Colon (tissue), 2 donors: ENCODE results near the gene KRTAP2-4.
"Not testable (repeated sequence)": the region's sequence is repeated elsewhere in the genome, so short reads cannot be mapped to it uniquely, and the experiment has no call there.

Experiments
- FAIRE-seq: peaks from 2 replicates; lab custom pipeline; 2012; peaks lifted over from hg19 to GRCh38; lab: Jason Lieb, UNC
- donor health status: control.
- donor health status: control.

Gene KRTAP2-4

DNA sequence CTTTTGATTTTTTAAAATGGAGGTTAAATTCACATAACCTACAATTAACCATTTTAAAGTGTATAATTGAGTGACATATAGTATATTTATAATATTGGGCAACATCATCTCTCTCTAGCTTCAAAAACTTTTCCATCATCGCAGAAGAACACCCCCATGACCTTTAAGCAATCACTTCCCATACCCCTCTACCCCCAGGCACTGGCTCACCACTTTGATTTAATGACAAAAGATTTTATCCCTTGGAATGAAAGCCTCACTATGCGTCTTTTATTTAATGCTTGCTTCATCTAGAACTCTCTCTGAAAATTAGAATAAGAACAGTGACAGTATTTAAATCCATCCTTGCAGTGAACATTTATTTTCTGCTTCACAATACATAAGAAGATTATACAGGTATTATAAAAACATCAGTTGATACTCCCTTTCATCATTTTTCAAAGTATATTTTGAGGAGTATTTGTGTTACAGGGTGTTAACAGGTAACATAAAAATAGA, 27.8 kb downstream of the KRTAP2-4 start:
- no peak for FAIRE-seq

DNA sequence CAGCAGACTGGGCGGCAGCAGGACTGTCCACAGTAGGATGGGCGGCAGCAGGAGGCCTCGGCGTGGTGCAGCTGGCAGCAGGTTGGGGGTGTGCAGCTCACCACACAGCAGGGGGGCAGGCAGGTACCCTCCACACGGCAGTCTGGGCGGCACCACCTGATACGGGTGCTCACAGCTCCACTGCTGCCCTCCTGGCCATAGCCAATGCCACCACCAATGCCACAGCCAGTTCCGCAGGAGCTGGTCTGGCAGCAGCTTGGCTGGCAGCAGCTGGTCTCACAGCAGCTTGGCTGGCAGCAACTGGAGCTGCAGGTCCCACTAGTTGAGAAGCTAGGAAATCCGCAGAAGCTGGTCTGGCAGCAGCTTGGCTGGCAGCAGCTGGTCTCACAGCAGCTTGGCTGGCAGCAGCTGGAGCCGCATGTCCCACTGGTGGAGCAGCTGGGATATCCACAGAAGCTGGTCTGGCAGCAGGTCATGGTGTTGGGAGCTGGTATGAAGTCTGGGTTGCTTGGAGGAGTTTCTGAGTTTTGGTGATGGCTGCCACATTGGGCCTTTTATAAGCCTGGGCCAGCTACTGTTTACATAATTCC, 31.2 kb downstream of the KRTAP2-4 start, which contains the start of gene KRTAP1-3:
Gene KRTAP1-3, minus strand, starts transcription at position 529 of the 590 bp plus-strand sequence. Its CDS starts 53 bp downstream, at position 476.
- not testable (repeated sequence) for FAIRE-seq

DNA sequence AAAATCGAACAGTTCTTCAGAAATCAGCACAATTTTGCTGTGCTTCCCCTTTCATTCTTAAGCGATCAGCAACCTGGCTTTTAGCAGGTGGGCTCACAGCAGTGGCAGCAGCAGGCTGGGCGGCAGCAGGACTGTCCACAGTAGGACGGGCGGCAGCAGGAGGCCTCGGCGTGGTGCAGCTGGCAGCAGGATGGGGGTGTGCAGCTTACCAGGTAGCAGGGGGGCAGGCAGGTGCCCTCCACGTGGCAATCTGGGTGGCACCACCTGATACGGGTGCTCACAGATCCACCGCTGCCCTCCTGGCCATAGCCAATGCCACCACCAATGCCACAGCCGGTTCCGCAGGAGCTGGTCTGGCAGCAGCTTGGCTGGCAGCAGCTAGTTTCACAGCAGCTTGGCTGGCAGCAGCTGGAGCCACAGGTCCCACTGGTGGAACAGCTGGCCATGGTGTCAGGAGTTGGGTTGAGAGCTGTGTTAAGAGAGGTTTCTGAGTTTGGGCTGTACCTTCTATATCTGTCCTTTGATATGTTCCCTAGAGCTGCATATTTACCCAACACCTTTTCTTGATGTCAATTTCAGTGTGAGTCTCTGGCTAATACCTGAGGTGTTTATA, 35.9 kb downstream of the KRTAP2-4 start, which contains the start of gene KRTAP1-4:
Gene KRTAP1-4, minus strand, starts transcription at position 563 of the 613 bp plus-strand sequence. Its CDS starts 117 bp downstream, at position 446.
- FAIRE-seq = no peak

DNA sequence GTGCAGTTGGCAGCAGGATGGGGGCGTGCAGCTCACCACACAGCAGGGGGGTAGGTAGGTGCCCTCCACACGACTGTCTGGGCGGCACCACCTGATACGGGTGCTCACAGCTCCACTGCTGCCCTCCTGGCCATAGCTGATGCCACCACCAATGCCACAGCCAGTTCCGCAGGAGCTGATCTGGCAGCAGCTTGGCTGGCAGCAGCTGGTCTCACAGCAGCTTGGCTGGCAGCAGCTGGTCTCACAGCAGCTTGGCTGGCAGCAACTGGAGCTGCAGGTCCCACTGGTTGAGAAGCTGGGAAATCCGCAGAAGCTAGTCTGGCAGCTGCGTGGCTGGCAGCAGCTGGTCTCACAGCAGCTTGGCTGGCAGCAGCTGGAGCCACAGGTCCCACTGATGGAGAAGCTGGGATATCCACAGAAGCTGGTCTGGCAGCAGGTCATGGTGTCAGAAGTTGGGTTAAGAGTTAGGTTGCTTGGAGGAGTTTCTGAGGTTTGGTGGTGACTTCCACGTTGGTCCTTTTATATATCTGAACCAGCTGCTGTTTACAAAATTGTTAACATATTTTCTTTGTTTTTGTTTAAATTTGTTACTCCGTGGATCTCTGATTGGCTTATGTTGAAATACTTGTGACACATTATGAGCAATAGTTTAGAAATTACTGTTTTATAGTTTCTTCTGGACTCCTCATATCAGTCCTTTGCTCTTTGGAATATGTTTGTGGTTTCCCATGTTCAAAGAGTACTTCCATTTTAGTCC, 38.8 kb downstream of the KRTAP2-4 start, which contains the start of gene KRTAP1-5:
Gene KRTAP1-5, minus strand, starts transcription at position 494 of the 757 bp plus-strand sequence. Its CDS starts 53 bp downstream, at position 441.
- no peak for FAIRE-seq

DNA sequence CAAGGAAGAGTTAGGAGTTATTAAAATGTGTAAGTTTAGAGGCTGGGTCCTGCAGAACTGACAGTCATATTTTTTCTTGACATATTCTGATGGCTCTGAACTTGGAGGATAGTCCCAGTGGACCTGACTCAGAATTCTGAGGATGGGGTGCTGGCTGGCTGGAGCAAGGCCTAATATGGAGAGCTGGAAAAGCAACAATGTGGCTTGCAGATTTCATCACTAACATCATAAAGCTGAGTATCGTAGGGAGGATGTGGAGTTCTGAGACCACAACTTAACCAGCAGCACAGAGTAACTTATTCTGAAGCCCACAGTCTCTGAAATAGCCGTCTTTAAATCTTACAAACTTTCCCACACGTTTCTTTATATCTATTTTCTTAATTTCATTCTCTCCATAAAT, 41.0 kb downstream of the KRTAP2-4 start:
- FAIRE-seq = no peak

DNA sequence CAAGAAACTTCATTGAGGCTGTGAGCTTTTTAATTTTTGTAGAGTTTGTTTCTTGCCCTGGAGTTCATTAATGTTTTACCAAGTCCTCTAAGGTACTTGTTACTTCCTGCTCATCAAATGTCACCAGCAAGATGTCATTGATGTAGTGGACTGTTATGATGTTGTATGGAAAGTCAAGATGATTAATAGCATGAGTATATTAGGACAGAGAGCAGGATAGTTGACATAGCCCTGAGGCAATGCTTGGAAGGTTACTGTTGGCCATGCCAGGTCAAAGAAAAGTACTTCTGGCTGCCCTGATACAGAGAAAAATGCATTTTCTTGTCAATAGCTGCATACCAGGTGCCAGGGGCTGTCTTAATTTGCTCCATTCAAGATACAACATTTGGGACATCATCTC, 45.3 kb downstream of the KRTAP2-4 start:
- no peak for FAIRE-seq

DNA sequence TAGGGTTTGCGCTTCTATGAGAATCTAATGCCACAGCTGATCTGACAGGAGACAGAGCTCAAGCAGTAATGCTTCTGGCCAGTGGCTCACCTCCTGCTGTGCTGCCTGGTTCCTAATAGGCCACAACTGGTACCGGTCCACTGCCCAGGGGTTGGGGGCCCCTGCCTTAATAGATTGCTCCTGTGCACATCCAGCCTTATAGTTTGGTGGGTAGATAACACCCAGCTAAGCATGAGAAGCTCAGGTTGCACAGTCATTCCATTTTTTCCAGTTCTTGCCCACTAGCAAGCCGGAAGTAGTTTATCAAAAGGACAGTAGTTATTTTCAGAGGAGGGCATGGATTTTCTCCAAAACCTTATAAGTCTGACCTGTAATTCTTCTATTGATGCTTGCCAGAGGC, 46.3 kb downstream of the KRTAP2-4 start:
- FAIRE-seq = no peak

DNA sequence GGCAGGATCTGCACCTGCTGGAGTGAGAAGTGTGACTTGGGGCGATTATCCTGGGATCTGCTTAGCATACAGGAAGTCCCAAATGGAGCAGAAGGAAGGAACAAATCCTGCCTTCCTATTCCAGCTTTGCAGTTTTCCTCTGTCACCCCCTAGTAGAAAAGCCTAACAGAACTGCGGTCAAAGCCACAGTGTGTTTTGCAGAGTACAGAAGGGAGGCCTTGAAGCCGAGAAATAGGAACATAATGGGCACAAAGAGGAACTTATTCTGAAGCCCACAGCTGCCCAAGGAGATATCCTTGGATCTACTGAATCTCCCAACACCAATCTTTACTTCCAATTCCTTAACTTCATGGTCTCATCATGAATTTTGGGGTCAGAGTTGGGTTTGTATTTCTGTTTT, 47.1 kb downstream of the KRTAP2-4 start:
- no peak for FAIRE-seq

DNA sequence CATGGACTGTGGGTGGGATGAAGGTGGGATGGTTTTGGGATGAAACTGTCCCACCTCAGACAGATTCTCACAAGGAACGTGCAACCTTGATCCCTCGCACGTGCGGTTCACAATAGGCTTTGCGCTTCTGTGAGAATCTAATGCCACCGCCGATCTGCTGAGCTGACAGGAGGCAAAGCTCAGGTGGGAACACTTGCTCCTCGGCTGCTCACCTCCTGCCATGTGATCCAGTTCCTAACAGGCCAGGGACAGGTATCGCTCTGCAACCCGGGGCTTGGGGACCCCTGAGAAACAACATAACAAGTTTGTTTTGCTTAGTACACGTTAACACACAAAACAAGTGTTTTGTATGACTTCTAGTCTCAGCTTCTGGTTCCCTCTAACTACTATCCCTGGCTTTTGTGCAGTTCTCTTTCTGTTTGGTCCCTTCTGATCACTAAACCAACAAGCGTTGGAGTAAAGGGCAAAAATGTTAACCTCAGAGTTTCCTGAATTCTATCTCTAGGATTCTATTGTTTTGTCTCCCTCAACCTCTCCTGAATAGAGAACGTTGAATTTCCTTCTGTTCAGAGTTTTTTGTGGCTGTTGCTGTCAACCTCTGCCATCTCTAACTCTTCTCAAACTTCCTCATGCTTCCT, 49.0 kb downstream of the KRTAP2-4 start:
- FAIRE-seq = no peak

DNA sequence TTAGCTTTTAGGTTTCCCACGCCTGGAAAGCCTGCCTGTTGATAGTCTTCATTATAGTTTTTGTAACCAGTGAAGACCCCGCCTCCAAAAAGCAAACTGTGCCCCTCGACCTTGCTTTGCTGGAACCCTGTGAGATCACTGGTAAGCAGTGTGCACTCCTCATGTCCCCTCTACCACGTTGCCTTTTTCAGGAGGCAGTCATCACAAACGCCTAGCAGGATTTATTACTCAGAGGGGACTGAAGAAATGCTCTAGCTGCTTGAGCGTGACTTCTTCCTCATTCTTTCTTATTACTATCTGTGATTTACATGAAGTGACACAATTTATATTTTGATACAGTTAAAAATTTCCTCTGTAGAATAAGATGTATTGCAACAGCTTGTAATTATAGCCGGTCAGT, 50.2 kb downstream of the KRTAP2-4 start:
- no peak for FAIRE-seq
